B cell (primary cell): ENCODE results near the gene PROB1. TPM values are rescaled to one million over a fixed set of nuclear protein-coding genes. Genes with fewer than 3 reads are reported as not detected.

Source experiments
- ATAC-seq: fragments of 200-7000 bp; cut with Tn5 transposase; one replicate; pipeline ENCODE4 v1.10.0; 2021; ENCODE audit warnings: low read depth, mild to moderate bottlenecking, moderate number of reproducible peaks, moderate library complexity
- CTCF ChIA-PET: fragments of 350-600 bp; sonication (Branson Sonifier 250); formaldehyde crosslinking; loops from one replicate; lab custom pipeline; 2021; ENCODE audit warnings: antibody characterized with exemption, inconsistent platforms; lab: Charles Lee
- POLR2A ChIA-PET: fragments of 350-600 bp; sonication (Branson Sonifier 250); formaldehyde crosslinking; loops from one replicate; lab custom pipeline; 2021; ENCODE audit warnings: antibody characterized with exemption; lab: Charles Lee
- DNase-seq: peaks from one replicate; pipeline ENCODE4 v3.0.0; 2013
- H2AFZ ChIP-seq: 2 replicates; pipeline ENCODE4 v1.6.1; 2012; ENCODE audit warnings: mild to moderate bottlenecking, low read depth, low read length; ENCODE audit not compliant: insufficient read depth, poor library complexity, severe bottlenecking
- H3K27ac ChIP-seq, 2 donors: 1 replicate in 1 of 2; 2 replicates in 1 of 2; pipeline ENCODE4 v1.5.1; 2012 to 2013; ENCODE audit warnings: low read length in 2 of 2, mild to moderate bottlenecking in 2 of 2, moderate library complexity in 1 of 2
- H3K27me3 ChIP-seq, 4 experiments: fragments of 200-600 bp in 1 of 4; sonication (generic) in 1 of 4; replicated peaks in 1 of 4; 1 replicate in 2 of 4; 2 replicates in 2 of 4; pipeline versions ENCODE4 v1.6.1 to v1.7.0; 2013 to 2016; ENCODE audit warnings: low read length in 3 of 4, mild to moderate bottlenecking in 2 of 4, mixed read lengths in 1 of 4, moderate library complexity in 1 of 4; ENCODE audit not compliant: insufficient read depth in 4 of 4, control insufficient read depth in 3 of 4; ENCODE audit errors: control extremely low read depth in 1 of 4
- H3K36me3 ChIP-seq, 2 experiments: replicated peaks in 1 of 2; 1 replicate in 1 of 2; 2 replicates in 1 of 2; pipeline versions ENCODE4 v1.6.1 to v1.7.1; 2013; ENCODE audit warnings: low read length in 1 of 2; ENCODE audit not compliant: insufficient read depth in 2 of 2, control insufficient read depth in 1 of 2; ENCODE audit errors: control extremely low read depth in 1 of 2, extremely low read depth in 1 of 2
- H3K4me1 ChIP-seq, 2 donors: fragments of 200-600 bp in 1 of 2; sonication (generic) in 1 of 2; 1 replicate in 1 of 2; 2 replicates in 1 of 2; pipeline versions ENCODE4 v1.5.1 to v1.6.1; 2013 to 2017; ENCODE audit warnings: low read length in 2 of 2; ENCODE audit not compliant: control insufficient read depth in 2 of 2, insufficient read depth in 2 of 2
- H3K4me2 ChIP-seq: replicated peaks from 2 replicates; pipeline ENCODE3; 2012; ENCODE audit warnings: mild to moderate bottlenecking, low read depth, low read length; ENCODE audit not compliant: poor library complexity, severe bottlenecking
- H3K4me3 ChIP-seq, 5 experiments: fragments of 200-600 bp in 1 of 5; sonication (generic) in 1 of 5; 1 replicate in 3 of 5; 2 replicates in 2 of 5; pipeline versions ENCODE4 v1.5.1 to v1.7.0; 2011 to 2016; ENCODE audit warnings: low read length in 4 of 5, mild to moderate bottlenecking in 4 of 5, low read depth in 2 of 5, control low read depth in 1 of 5, moderate library complexity in 1 of 5; ENCODE audit not compliant: insufficient read depth in 1 of 5; ENCODE audit errors: control extremely low read depth in 1 of 5, extremely low read depth in 1 of 5
- H3K79me2 ChIP-seq: fragments of 200-600 bp; sonication (generic); one replicate; pipeline ENCODE4 v1.6.0; 2016; ENCODE audit warnings: low read length; ENCODE audit not compliant: control insufficient read depth, insufficient read depth
- H3K9ac ChIP-seq: fragments of 200-600 bp; sonication (generic); 2 replicates; pipeline ENCODE4 v1.6.1; 2017; ENCODE audit warnings: mild to moderate bottlenecking, low read length, moderate library complexity
- H3K9me3 ChIP-seq, 3 donors: one replicate each; pipeline versions ENCODE4 v1.6.1 to v1.7.1; 2013; ENCODE audit warnings: low read length in 2 of 3; ENCODE audit not compliant: control insufficient read depth in 2 of 3, insufficient read depth in 1 of 3; ENCODE audit errors: control extremely low read depth in 1 of 3
- H4K20me1 ChIP-seq: 2 replicates; pipeline ENCODE4 v1.6.0; 2012; ENCODE audit warnings: mild to moderate bottlenecking, low read length; ENCODE audit not compliant: insufficient read depth, control insufficient read depth, poor library complexity, severe bottlenecking
- H3K27ac Mint-ChIP-seq: one replicate; pipeline ENCODE4 v1.8.0; 2021; ENCODE audit warnings: mixed read lengths
- H3K27me3 Mint-ChIP-seq: one replicate; pipeline ENCODE4 v1.8.0; 2021; ENCODE audit warnings: mixed read lengths
- H3K4me1 Mint-ChIP-seq: one replicate; pipeline ENCODE4 v1.8.0; 2021; ENCODE audit warnings: mixed read lengths
- H3K4me3 Mint-ChIP-seq: one replicate; pipeline ENCODE4 v1.8.0; 2021; ENCODE audit warnings: mixed read lengths
- H3K9me3 Mint-ChIP-seq: one replicate; pipeline ENCODE4 v1.8.0; 2022; ENCODE audit warnings: mixed read lengths; ENCODE audit not compliant: insufficient read depth
- CTCF ChIP-seq: fragments of 200-600 bp; IDR thresholded peaks from one replicate; pipeline ENCODE4 v1.8.0; 2022; ENCODE audit warnings: antibody characterized with exemption, mild to moderate bottlenecking
- EZH2 ChIP-seq: IDR thresholded peaks from 2 replicates; pipeline ENCODE4 v1.6.1; 2012; ENCODE audit warnings: borderline replicate concordance, low read depth, mild to moderate bottlenecking, moderate library complexity, low read length; ENCODE audit not compliant: insufficient read depth, poor library complexity, severe bottlenecking
- WGBS: methylation state at CpG from one replicate; pipeline ENCODE4 v1.1.5; 2013; ENCODE audit warnings: missing lambda C conversion rate; ENCODE audit not compliant: insufficient coverage; 5-methylcytosine and 5-hydroxymethylcytosine counted together
- intact Hi-C: fragments of 100-400 bp; cut with micrococcal nuclease; formaldehyde crosslinking; loops from one replicate; pipeline ENCODE4 v1.10.0; 2022
- polyA plus RNA-seq: library from polyadenylated mRNA; depleted of rRNA; stranded (reverse); fragments of >200 nt; gene quantifications from 2 replicates; pipeline ENCODE4 v1.2.3, GENCODE V29; 2012
- total RNA-seq, 2 donors: library from RNA; stranded (reverse); fragments of 120-200 nt in 1 of 2; gene quantifications; 1 replicate in 1 of 2; 2 replicates in 1 of 2; pipeline versions ENCODE4 v1.2.3 to v1.2.4, GENCODE V29; 2013 to 2022

Gene PROB1
- total and polyA plus RNA-seq, 2 donors (not counting 1 experiment from before 2014, with no cell fraction given): 1.2 to 3.7 TPM

- Histone ChIP-seq H3K27me3 (no peaks in the 10 kb centered on the region), H3K36me3 (no peaks in the 10 kb centered on the region), H3K4me3 (no peak overlapping the region), H3K4me1 (peaks cover 5% of the 10 kb centered on the region in 2 donors), H3K9ac (no peak overlapping the region), H3K27ac (no peak overlapping the region), H3K9me3 (no peaks in the 10 kb centered on the region), H3K79me2 (peaks cover 4% of the 10 kb centered on the region), H4K20me1 (no peaks in the 10 kb centered on the region), H2AFZ (no peak overlapping the region), H3K4me2 (no peak overlapping the region)
- CTCF ChIA-PET: interaction anchor here (1.9 kb wide), 1 partner anchor 10 kb away, joined by 8 read pairs; no protein-coding TSS in a partner anchor
- DNase-seq (no peak), ATAC-seq (no peak)
- TF ChIP-seq CTCF (no peak), EZH2 (no peak)
- 96% methylated on average over 6 of the region's 6 CpGs for WGBS
- Mint-ChIP-seq H3K4me1 (peaks cover 5% of the 10 kb centered on the region), H3K4me3 (no peak overlapping the region), H3K27ac (no peak overlapping the region), H3K27me3 (no peaks in the 10 kb centered on the region), H3K9me3 (no peaks in the 10 kb centered on the region)
- POLR2A ChIA-PET: no interaction called here
- intact Hi-C loops: no loop called here
Observed at GRCh38 chr5:139413153-139413552, 18.2 kb upstream of the PROB1 start.

GRCh38 chr5:139410993-139411828 lies 16.3 kb upstream of the PROB1 start:
- H4K20me1 ChIP-seq: no peaks in the 10 kb centered on the region
- POLR2A ChIA-PET: no interaction called here
- intact Hi-C loops: no loop called here
- H3K79me2 ChIP-seq: peaks cover 4% of the 10 kb centered on the region
- no peak overlapping the region for H3K4me2 ChIP-seq
- Mint-ChIP-seq H3K27ac (no peak overlapping the region), H3K9me3 (no peaks in the 10 kb centered on the region), H3K4me1 (peaks cover 17% of the 10 kb centered on the region), H3K27me3 (no peaks in the 10 kb centered on the region), H3K4me3 (no peak overlapping the region)
- CTCF ChIA-PET: interaction anchor here (0.6 to 7.3 kb wide), 8 partner anchors 10 to 420 kb away, joined by 3 to 43 read pairs (median 4); partner anchors contain the start of gene MATR3
- no peak for ATAC-seq
- DNase-seq: no peak
- TF ChIP-seq CTCF: no peak
- TF ChIP-seq EZH2: no peak
- H3K4me3 ChIP-seq: no peak overlapping the region
- no peak overlapping the region for H3K27ac ChIP-seq
- H3K9ac ChIP-seq: no peak overlapping the region
- 97% methylated on average over 10 of the region's 17 CpGs for WGBS
- no peaks in the 10 kb centered on the region for H3K27me3 ChIP-seq
- no peak overlapping the region for H2AFZ ChIP-seq
- H3K4me1 ChIP-seq: peaks cover 22 to 23% of the 10 kb centered on the region in 2 donors
- H3K36me3 ChIP-seq: no peaks in the 10 kb centered on the region
- H3K9me3 ChIP-seq: no peaks in the 10 kb centered on the region
